ENCODE results near the gene SLC35D1.

SLC35D1 gene

DNA sequence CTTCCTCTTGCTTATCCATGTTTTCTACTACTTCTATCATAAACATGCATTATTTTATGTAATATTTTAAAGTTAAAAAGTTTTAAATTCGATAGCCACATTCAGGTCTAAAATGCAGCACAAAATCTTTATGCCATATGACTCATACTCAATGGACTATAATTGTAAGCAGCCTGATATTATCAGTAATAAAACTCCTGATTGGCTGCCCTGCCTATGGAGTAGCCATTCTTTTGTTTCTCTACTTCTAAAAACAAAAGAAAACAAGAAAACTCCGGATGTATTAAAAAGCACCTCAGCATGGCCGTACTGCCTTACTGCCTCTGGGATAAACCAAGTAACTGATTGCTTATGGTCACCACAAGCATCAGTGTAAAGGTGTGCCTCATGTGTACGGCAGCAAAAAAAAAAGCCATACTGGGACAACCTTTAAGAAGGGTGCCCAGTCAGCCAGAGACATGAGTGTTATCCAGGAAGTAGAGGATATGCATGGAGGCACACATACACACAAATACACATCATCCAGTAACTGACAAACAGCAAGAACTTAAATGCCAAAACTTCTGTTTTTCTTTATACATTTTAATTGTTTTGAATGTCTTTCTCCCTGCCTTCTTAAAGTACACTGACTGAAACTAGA, 9.2 kb downstream of the SLC35D1 start:
- DNase-seq (ENCODE audit: low spot score): no peak

GRCh38 chr1:67043366-67043765, 10.6 kb downstream of the SLC35D1 start:
- DNase-seq (ENCODE audit: low spot score): no peak

- DNase-seq (ENCODE audit: low spot score): no peak
These were observed 12.0 kb downstream of the SLC35D1 start for GRCh38 chr1:67041841-67042503.

GRCh38 chr1:67040405-67040804, 13.5 kb downstream of the SLC35D1 start:
- no peak for DNase-seq (ENCODE audit: low spot score)

DNA sequence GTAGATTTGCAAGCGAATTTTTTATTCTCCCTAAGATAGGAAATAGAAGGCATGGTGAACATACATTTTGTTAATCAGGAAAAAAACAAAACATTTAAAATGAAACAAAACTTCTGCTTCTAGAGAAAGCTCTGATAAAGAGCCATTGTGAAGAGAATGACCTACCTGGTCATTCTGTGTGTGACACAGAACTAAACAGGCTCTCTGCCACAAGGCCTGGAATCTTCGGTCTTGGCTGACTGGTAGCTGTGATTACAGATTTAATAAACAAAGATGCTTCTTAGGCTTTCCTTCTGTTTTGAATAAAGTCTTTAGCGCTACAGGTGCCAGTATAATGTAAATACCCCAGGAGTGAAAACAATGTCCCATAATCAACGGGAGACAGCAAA, 22.1 kb downstream of the SLC35D1 start:
- no peak for DNase-seq (ENCODE audit: low spot score)

DNA sequence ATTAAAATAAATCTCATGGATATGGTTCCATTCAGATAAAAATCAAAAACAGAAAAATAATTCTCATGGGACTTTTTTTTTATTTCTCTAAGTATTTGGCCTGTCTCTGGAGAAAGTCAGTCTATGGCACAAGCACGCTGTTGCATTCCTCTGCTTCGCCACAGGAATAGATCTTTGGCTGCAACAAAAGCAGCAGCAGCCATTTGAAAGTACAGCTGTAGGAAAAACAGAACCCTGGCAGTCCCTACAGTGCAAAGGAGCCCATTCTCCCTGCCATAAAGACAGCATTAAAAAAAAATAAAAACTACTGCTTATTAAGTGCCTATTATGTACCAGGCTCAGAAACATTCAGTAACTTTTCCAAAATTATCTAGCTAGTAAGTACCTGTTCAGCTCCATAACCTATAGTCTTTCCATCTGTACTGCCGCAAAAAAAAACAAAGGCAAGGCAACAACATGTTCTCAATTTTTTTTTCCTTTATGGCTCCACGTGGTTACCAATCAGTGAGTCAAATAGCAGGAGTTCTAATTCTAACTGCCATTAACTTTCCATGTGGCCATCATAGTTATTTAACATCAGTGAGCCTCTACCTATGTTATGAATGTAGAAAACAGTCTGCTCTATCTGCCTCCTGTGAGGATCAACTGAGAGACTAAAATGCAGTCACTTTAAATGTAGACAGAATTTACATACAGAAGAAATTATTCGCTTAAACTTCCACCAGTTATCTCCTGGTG, 22.7 kb downstream of the SLC35D1 start:
- no peak for DNase-seq (ENCODE audit: low spot score)

DNA sequence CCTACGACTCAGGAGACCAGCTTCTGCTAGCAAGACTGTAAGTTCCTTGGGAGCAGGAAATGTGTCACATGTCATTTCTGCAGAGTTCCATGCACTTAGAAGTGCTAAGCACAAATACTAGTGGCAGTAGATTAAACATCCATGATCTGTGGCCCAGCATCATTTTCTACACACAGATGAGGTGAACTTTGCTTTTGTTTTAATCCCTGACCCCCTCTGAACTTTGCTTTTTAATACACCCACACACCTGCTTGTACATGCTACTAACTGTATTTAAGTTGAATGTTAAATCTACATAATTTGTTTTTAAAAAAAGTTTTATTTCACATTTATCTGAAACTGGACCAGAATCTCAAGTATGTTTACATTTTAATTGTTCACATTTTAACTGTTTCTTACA, 24.5 kb downstream of the SLC35D1 start:
- DNase-seq (ENCODE audit: low spot score): no peak

DNA sequence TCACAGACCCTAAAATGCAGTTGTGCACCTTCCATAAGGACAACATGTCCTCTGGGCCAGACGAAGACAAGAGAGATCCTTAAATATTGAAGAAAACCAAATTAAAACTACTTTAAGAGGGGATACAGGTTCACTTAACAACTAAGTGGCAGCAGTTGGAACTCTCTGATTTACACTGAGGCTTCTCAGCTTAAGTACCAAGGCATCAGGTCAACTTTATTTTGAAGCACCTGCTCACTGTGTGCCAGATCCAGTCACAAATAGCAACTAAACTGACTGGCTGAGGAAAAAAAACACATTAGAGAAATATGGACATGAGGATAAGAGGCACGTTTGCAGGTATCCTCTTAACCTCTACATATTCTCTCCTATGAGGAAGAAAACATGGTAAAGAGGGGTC, 33.2 kb downstream of the SLC35D1 start:
- DNase-seq (ENCODE audit: low spot score): no peak

DNA sequence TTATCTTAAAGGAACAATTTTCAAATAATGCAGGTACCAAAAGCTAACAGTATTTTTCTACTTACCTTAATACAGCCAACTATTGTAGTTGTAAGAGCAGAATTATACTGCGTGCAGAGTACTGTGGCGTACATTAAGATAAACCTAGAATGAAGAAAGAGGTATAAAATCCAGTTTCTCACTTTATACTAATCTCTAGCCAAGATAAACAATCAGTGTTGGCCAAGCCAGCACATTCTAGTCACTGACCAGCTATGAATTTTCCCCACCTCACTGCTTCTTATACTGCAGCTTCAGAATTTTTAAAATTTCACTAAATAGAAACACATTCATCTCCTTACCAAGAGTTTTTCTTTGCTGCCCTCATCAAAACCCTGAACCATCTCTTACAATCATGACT, 33.6 kb downstream of the SLC35D1 start:
- no peak for DNase-seq (ENCODE audit: low spot score)

GRCh38 chr1:67019600-67020136, 34.3 kb downstream of the SLC35D1 start:
- no peak for DNase-seq (ENCODE audit: low spot score)

- no peak for DNase-seq (ENCODE audit: low spot score)
These were observed 34.8 kb downstream of the SLC35D1 start for GRCh38 chr1:67019121-67019520.

DNA sequence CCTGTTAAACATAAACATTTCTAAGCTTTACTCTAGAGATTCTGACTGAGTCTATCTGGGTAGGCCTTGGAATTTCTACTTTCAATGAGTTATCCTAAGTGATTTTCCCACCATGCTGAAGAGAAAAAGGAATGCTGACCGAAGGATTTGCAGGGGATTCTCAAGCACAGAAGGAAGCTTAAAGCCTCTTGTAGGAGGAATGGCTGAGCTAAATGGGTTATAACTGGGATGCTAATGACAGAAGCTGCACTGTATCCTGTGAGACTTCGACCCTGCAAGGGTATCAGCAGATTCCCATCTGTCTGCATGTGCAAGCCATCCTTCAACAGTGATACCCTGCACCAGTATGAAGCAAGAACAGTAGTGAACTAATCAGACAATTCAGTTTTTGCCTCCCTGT, 35.4 kb downstream of the SLC35D1 start:
- no peak for DNase-seq (ENCODE audit: low spot score)

DNA sequence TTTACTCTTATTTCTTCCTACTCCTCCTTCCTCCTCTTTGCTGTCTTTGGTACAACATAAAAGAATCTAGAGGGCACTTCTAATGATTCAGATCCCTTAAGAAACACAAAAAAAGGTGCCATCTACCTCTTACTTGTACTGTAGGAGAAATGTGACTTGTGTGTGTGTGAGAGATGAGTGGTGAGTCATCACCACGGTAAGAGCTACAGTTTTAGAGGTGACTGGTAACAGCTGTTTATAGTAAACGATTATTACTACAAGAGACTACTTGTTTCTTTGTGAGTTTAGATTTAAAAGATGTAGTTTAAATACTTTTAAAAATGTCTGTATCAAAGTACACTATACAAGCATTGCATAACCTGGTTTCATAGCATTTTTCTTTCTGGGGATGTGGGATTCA, 40.4 kb downstream of the SLC35D1 start:
- no peak for DNase-seq (ENCODE audit: low spot score)

DNA sequence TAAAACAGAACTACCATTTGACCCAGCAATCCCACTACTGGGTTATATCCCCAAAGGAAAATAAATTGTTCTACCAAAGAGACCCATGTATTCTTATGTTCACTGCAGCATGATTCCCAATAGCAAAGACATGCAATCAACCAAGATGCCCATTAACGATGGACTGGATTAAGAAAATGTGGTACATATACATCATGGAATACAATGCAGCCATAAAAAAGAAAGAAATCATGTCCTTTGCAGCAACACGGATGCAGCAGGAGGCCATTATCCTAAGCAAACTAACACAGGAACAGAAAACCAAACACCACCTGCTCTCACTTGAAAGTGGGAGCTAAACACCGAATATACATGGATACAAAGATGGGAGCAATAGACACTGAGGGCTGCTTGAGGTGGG, 44.2 kb downstream of the SLC35D1 start:
- no peak for DNase-seq (ENCODE audit: low spot score)

GRCh38 chr1:67005068-67005467, 48.9 kb downstream of the SLC35D1 start:
- no peak for DNase-seq (ENCODE audit: low spot score)

- DNase-seq (ENCODE audit: low spot score): no peak
These were observed 49.8 kb downstream of the SLC35D1 start for GRCh38 chr1:67004176-67004575.

GRCh38 chr1:67001682-67002425, 52.1 kb downstream of the SLC35D1 start:
- DNase-seq (ENCODE audit: low spot score): no peak

DNA sequence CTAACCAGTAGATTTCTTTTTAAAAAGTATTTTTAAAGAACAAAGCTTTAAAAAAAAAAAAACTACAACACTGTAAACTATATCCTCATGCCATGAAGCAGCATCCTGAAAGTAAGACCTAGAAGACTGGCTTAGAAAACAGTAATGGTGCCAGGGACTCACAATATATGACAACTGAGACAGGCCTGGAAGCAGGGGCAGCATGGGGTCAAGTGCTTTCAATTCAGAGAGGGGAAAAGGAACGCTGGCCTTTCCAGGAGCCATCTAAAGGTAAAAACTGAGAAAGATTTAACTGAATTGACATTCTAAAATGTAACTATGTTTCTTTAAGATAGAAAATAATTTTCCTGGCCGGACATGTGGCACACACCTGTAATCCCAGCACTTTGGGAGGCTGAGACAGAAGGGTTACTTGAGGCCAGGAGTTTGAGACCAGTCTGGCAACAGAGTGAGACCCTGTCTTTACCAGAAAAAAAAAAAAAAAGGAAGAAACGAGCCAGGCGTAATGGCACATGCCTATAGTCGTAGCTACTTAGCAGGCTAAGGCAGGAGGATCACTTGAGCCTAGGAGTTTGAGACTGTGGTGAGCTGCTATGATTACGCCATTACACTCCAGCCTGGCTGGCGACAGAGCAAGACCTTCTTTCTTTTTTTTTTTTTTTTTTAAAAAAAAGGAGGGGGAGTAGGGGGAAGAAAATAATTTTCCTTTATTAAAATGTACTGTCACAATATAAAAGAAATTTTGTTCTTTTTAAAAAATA, 54.1 kb downstream of the SLC35D1 start:
- DNase-seq (ENCODE audit: low spot score): no peak

GRCh38 chr1:66998972-66999371, 55.0 kb downstream of the SLC35D1 start:
- DNase-seq (ENCODE audit: low spot score): no peak

GRCh38 chr1:66996018-66996682, 57.8 kb downstream of the SLC35D1 start:
- DNase-seq (ENCODE audit: low spot score): peak; percentile 59

DNA sequence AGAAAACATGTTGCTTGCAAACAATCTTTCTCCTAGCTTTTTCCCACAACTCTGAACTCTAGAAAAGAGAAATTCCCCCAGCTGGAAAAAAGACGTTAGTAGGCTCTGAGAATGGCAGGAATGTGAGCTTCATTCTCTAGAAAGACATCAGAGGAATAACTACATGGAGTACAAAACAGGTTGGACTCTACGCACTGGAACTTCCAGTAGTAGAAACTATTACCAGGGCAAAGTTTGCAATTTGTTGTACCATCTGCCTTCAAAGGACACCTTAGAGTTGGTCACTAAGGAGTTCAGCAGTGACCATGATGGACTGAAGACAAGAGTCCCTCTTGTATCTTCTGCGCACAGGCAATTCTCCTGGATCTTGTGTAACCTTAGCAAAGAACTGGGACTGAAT, 60.9 kb downstream of the SLC35D1 start:
- no peak for DNase-seq (ENCODE audit: low spot score)

All from CD4-positive, alpha-beta T cell treated with Interleukin-15 for 4 hours (primary cell).